K562 (cell line): Measurements from ENCODE around the gene GCDH. TPM values are rescaled to one million over a fixed set of nuclear protein-coding genes. Genes with fewer than 3 reads are reported as not detected.

ENCODE experiments used
- CCAR2 ChIP-seq: fragments of 200-400 bp; formaldehyde crosslinking; IDR thresholded peaks from 2 replicates; pipeline ENCODE4 v1.6.1; 2017; ENCODE audit warnings: mild to moderate bottlenecking, low read depth, low read length
- DACH1 ChIP-seq: fragments of 450-650 bp; IDR thresholded peaks from 2 replicates; pipeline ENCODE4 v1.6.1; 2018; ENCODE audit not compliant: partially characterized antibody
- HNRNPK ChIP-seq: fragments of 200-400 bp; formaldehyde crosslinking; IDR thresholded peaks from one replicate; pipeline ENCODE4 v1.6.1; 2018; ENCODE audit warnings: mild to moderate bottlenecking, low read depth, low read length; ENCODE audit not compliant: poor library complexity, severe bottlenecking
- NR2C2 ChIP-seq, 2 experiments: fragments of 200-800 bp in 1 of 2; sonication (Bioruptor generic) in 1 of 2; sonication (generic) in 1 of 2; formaldehyde crosslinking in 1 of 2; IDR thresholded peaks; 2 replicates each; pipeline versions ENCODE4 v1.6.1 to v1.8.0; 2016 to 2022; ENCODE audit warnings: mild to moderate bottlenecking in 1 of 2, missing compliant biosample characterization in 1 of 2, missing genetic modification characterization in 1 of 2, missing genetic modification reagents in 1 of 2
- PML ChIP-seq: IDR thresholded peaks from 2 replicates; pipeline ENCODE4 v1.6.1; 2012; ENCODE audit warnings: low read length, inconsistent platforms
- POLR2A ChIP-seq: fragments of 450-650 bp; conservative IDR thresholded peaks from 2 replicates; pipeline ENCODE4 v1.6.1; 2016
- PRPF4 ChIP-seq: fragments of 200-400 bp; formaldehyde crosslinking; IDR thresholded peaks from one replicate; pipeline ENCODE4 v1.6.1; 2017; ENCODE audit warnings: low read length, low read depth, mild to moderate bottlenecking; ENCODE audit not compliant: insufficient read depth, poor library complexity, severe bottlenecking
- RBM22 ChIP-seq: fragments of 200-400 bp; formaldehyde crosslinking; IDR thresholded peaks from 2 replicates; pipeline ENCODE4 v1.6.1; 2018; ENCODE audit warnings: low read length, low read depth; ENCODE audit not compliant: poor library complexity, severe bottlenecking
- SAFB2 ChIP-seq: fragments of 200-400 bp; formaldehyde crosslinking; IDR thresholded peaks from 2 replicates; pipeline ENCODE4 v1.6.1; 2018; ENCODE audit warnings: borderline replicate concordance, low read length, low read depth, moderate library complexity; ENCODE audit not compliant: severe bottlenecking
- SIN3A ChIP-seq, 2 experiments: fragments of 150-350 bp in 1 of 2; IDR thresholded peaks; 2 replicates each; pipeline ENCODE4 v1.6.1; 2011 to 2016; ENCODE audit warnings: borderline replicate concordance in 2 of 2, low read depth in 2 of 2, low read length in 2 of 2, mild to moderate bottlenecking in 2 of 2, moderate library complexity in 2 of 2; ENCODE audit not compliant: control insufficient read depth in 1 of 2
- SMARCA4 ChIP-seq: fragments of 450-650 bp; IDR thresholded peaks from 2 replicates; pipeline ENCODE4 v1.6.1; 2016
- SRSF1 ChIP-seq: fragments of 200-400 bp; formaldehyde crosslinking; IDR thresholded peaks from 2 replicates; pipeline ENCODE4 v1.6.1; 2017; ENCODE audit warnings: mild to moderate bottlenecking, low read depth, low read length, moderate library complexity
- ZKSCAN8 ChIP-seq: fragments of 200-800 bp; sonication (Bioruptor generic); IDR thresholded peaks from 2 replicates; pipeline ENCODE4 v1.6.1; 2016; ENCODE audit warnings: missing genetic modification characterization, missing compliant biosample characterization
- ZNF354B ChIP-seq: fragments of 250-450 bp; sonication (Bioruptor Pico); IDR thresholded peaks from 2 replicates; pipeline ENCODE4 v1.4.0; 2020
- ZNF41 ChIP-seq: fragments of 250-450 bp; sonication (Bioruptor Pico); conservative IDR thresholded peaks from 2 replicates; pipeline ENCODE4 v1.4.0; 2020; ENCODE audit warnings: mild to moderate bottlenecking
- ZNF707 ChIP-seq: fragments of 250-450 bp; sonication (Bioruptor Pico); conservative IDR thresholded peaks from 2 replicates; pipeline ENCODE4 v1.8.0; 2022; ENCODE audit warnings: inconsistent platforms, mild to moderate bottlenecking, moderate library complexity
- polyA plus RNA-seq, 8 experiments: library from polyadenylated mRNA; depleted of rRNA in 4 of 8; stranded (reverse) in 5 of 8; unstranded in 3 of 8; fragments of >200 nt; fragmentation: Nextera tagmentation in 2 of 8; fragmentation: Illumina TruSeq in 1 of 8; extraction: Ambion mirVana in 2 of 8; extraction: Trizol in 1 of 8; gene quantifications; 2 replicates each; pipeline versions ENCODE4 v1.2.1 to v1.2.3, GENCODE V29; 2011 to 2014; ENCODE audit warnings: inconsistent platforms in 1 of 8, missing spikeins in 1 of 8
- total RNA-seq, 7 experiments: library from RNA; depleted of rRNA in 6 of 7; stranded (reverse); fragments of >200 nt in 6 of 7; fragmentation: Illumina TruSeq in 2 of 7; extraction: Trizol in 2 of 7; gene quantifications; 2 replicates each; pipeline versions ENCODE4 v1.2.1 to v1.2.3, GENCODE V29; 2011 to 2021; ENCODE audit warnings: low replicate concordance in 1 of 7
- TF ChIP-seq, protein P1 (sequence below): fragments of 450-650 bp; formaldehyde crosslinking; IDR thresholded peaks from 2 replicates; pipeline ENCODE4 v1.4.0; 2022; ENCODE audit warnings: missing genetic modification characterization
- TF ChIP-seq, protein P2 (sequence below): fragments of 450-650 bp; formaldehyde crosslinking; IDR thresholded peaks from 2 replicates; pipeline ENCODE4 v1.4.0; 2022; ENCODE audit warnings: mild to moderate bottlenecking, moderate library complexity
- TF ChIP-seq, protein P3 (sequence below): fragments of 450-650 bp; formaldehyde crosslinking; IDR thresholded peaks from 2 replicates; pipeline ENCODE4 v1.4.0; 2020; ENCODE audit warnings: mild to moderate bottlenecking, moderate library complexity
- TF ChIP-seq, protein P4 (sequence below), 2 experiments: fragments of 450-650 bp; IDR thresholded peaks; 2 replicates each; pipeline ENCODE4 v1.6.1; 2018; ENCODE audit warnings: mild to moderate bottlenecking in 2 of 2, low read depth in 1 of 2; ENCODE audit not compliant: partially characterized antibody in 2 of 2

GCDH gene
- total and polyA plus RNA-seq, 9 of the 15 experiments (the other 6 are each of a cell fraction or from before 2014, with no cell fraction given), result 2.9 to 50.8 (median 19.1) TPM

DNA sequence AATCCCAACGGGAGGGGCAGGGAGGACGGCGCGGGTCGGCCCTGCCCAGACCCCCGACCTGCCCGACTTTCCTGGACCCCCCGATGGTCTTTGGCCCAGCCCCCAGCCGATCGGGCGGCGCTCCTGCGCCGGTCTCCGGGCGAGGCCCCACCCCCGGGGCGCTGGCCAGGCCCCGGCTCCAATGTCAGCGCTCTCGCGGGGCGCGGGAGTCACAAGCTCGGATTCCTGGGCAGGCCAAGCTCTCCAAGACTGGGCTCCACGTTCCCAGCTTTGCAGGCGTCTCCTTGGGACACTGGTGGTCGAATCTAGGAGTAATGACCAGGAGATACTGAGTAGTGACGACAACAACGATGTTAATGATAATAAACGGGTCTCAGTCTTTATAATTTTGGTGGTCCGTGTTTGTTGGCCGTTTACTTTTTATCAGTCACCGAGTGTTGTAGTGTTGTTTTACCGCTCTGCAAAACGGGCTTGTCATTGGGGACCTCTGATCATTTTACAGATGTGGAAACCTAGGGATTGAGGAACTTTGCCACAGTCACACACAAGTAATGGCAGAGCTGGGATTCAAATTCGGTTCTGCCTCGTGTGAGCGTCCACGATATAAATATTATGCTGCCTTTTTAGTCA is 55.2 kb downstream of the GCDH start (continued):
- TF ChIP-seq, protein P1, sequence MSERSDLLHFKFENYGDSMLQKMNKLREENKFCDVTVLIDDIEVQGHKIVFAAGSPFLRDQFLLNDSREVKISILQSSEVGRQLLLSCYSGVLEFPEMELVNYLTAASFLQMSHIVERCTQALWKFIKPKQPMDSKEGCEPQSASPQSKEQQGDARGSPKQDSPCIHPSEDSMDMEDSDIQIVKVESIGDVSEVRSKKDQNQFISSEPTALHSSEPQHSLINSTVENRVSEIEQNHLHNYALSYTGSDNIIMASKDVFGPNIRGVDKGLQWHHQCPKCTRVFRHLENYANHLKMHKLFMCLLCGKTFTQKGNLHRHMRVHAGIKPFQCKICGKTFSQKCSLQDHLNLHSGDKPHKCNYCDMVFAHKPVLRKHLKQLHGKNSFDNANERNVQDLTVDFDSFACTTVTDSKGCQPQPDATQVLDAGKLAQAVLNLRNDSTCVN (CRISPR knock-in tag), result no peak
- 0 out of 2 replicates have a peak, but pooled peaks have one; percentile 33 for TF ChIP-seq PML
- TF ChIP-seq, protein P2, sequence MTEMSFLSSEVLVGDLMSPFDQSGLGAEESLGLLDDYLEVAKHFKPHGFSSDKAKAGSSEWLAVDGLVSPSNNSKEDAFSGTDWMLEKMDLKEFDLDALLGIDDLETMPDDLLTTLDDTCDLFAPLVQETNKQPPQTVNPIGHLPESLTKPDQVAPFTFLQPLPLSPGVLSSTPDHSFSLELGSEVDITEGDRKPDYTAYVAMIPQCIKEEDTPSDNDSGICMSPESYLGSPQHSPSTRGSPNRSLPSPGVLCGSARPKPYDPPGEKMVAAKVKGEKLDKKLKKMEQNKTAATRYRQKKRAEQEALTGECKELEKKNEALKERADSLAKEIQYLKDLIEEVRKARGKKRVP (CRISPR knock-in tag), result no peak
- no peak for TF ChIP-seq SMARCA4
- TF ChIP-seq NR2C2 (CRISPR knock-in tag; IDR thresholded peaks at IDR 0.05), result no peak
- peak; percentile 97; the same call in 1 of the 2 replicates for TF ChIP-seq NR2C2 (tag; IDR thresholded peaks at IDR 0.05)
- peak in 1 of 2 experiments; percentile 75; a peak in 1 of 4 replicates for TF ChIP-seq SIN3A (IDR thresholded peaks at IDR 0.05; ENCODE audit: borderline replicate concordance in 2 of 2, control insufficient read depth in 1 of 2, low read depth in 2 of 2, low read length in 2 of 2)
- TF ChIP-seq ZKSCAN8 (CRISPR knock-in tag), result no peak
- peak; percentile 63; the same call in 1 of the 2 replicates for TF ChIP-seq POLR2A
- peak; percentile 36 for TF ChIP-seq HNRNPK
- no peak for TF ChIP-seq ZNF354B
- TF ChIP-seq, protein P3, sequence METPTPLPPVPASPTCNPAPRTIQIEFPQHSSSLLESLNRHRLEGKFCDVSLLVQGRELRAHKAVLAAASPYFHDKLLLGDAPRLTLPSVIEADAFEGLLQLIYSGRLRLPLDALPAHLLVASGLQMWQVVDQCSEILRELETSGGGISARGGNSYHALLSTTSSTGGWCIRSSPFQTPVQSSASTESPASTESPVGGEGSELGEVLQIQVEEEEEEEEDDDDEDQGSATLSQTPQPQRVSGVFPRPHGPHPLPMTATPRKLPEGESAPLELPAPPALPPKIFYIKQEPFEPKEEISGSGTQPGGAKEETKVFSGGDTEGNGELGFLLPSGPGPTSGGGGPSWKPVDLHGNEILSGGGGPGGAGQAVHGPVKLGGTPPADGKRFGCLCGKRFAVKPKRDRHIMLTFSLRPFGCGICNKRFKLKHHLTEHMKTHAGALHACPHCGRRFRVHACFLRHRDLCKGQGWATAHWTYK (CRISPR knock-in tag), result no peak
- peak; percentile 65 for TF ChIP-seq PRPF4
- TF ChIP-seq DACH1, result no peak
- no peak for TF ChIP-seq CCAR2
- TF ChIP-seq, protein P4, sequence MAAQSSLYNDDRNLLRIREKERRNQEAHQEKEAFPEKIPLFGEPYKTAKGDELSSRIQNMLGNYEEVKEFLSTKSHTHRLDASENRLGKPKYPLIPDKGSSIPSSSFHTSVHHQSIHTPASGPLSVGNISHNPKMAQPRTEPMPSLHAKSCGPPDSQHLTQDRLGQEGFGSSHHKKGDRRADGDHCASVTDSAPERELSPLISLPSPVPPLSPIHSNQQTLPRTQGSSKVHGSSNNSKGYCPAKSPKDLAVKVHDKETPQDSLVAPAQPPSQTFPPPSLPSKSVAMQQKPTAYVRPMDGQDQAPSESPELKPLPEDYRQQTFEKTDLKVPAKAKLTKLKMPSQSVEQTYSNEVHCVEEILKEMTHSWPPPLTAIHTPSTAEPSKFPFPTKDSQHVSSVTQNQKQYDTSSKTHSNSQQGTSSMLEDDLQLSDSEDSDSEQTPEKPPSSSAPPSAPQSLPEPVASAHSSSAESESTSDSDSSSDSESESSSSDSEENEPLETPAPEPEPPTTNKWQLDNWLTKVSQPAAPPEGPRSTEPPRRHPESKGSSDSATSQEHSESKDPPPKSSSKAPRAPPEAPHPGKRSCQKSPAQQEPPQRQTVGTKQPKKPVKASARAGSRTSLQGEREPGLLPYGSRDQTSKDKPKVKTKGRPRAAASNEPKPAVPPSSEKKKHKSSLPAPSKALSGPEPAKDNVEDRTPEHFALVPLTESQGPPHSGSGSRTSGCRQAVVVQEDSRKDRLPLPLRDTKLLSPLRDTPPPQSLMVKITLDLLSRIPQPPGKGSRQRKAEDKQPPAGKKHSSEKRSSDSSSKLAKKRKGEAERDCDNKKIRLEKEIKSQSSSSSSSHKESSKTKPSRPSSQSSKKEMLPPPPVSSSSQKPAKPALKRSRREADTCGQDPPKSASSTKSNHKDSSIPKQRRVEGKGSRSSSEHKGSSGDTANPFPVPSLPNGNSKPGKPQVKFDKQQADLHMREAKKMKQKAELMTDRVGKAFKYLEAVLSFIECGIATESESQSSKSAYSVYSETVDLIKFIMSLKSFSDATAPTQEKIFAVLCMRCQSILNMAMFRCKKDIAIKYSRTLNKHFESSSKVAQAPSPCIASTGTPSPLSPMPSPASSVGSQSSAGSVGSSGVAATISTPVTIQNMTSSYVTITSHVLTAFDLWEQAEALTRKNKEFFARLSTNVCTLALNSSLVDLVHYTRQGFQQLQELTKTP (IDR thresholded peaks at IDR 0.05; ENCODE audit: low read depth in 1 of 2, partially characterized antibody in 2 of 2), result no peak
- TF ChIP-seq RBM22, result peak; percentile 84
- no peak for TF ChIP-seq SAFB2
- TF ChIP-seq ZNF707 (CRISPR knock-in tag), result peak; percentile 33; the same call in 1 of the 2 replicates
- TF ChIP-seq ZNF41, result no peak
- TF ChIP-seq SRSF1, result no peak
